Measurements from ENCODE around the gene RPL5. TPM values are rescaled to one million over a fixed set of nuclear protein-coding genes. Genes with fewer than 3 reads are reported as not detected.

The RPL5 gene
- polyA plus RNA-seq, 1 donor from 2014 or later: 1,645 TPM

DNA sequence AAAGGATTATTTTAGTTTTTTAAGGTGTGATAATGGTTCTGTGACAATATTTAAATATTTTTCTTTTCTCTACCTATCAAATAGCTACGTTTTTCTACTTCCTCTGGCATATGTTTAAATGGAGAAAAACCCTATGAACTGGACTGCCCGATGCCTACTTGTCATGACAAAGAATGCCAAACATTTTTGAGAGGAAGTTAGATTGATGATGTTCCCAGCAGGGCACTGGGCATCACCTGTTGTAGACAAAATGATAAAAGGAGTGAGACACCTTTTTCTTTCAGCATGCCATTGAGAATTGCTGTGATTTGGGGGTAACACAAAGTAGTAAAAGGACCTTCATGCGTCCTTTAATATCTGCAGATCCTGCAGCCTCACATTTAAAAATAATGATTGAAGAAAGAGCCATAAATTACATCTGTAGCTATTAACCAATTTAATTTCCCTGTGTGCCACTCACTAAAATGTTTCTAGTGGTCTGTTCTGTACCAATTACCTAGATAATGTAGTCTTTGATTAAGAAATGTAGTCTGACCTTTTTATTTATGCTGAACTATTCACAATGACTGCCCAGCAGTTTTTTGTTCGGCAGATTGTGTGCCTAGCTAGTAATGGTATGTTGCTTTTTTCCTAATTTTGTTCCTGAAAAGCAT is 47.6 kb downstream of the RPL5 start:
- Histone ChIP-seq H3K36me3 (ENCODE audit: insufficient read depth, low read length) (no peaks in the 10 kb centered on the region), H3K9me3 (ENCODE audit: low read length) (no peaks in the 10 kb centered on the region), H3K4me3 (ENCODE audit: low read length) (no peak overlapping the region), H2AFZ (ENCODE audit: low read depth, low read length) (no peak overlapping the region), H3K79me2 (replicated peaks; ENCODE audit: insufficient read depth, low read length) (no peaks in the 10 kb centered on the region), H4K20me1 (ENCODE audit: insufficient read depth) (no peaks in the 10 kb centered on the region), H3K27me3 (ENCODE audit: insufficient read depth, low read depth, low read length) (no peaks in the 10 kb centered on the region), H3K27ac (ENCODE audit: low read length) (no peak overlapping the region), H3K4me2 (ENCODE audit: low read length) (no peak overlapping the region), H3K9me2 (ENCODE audit: insufficient read depth, low read length) (no peaks in the 10 kb centered on the region), H3K9ac (ENCODE audit: low read length) (no peak overlapping the region), H3F3A (ENCODE audit: insufficient read depth, low read length, poor library complexity, severe bottlenecking) (no peaks in the 10 kb centered on the region)
- no peak for TF ChIP-seq MXI1 (conservative IDR thresholded peaks at IDR 0.05; ENCODE audit: poor library complexity, severe bottlenecking)
- TF ChIP-seq, protein P1, sequence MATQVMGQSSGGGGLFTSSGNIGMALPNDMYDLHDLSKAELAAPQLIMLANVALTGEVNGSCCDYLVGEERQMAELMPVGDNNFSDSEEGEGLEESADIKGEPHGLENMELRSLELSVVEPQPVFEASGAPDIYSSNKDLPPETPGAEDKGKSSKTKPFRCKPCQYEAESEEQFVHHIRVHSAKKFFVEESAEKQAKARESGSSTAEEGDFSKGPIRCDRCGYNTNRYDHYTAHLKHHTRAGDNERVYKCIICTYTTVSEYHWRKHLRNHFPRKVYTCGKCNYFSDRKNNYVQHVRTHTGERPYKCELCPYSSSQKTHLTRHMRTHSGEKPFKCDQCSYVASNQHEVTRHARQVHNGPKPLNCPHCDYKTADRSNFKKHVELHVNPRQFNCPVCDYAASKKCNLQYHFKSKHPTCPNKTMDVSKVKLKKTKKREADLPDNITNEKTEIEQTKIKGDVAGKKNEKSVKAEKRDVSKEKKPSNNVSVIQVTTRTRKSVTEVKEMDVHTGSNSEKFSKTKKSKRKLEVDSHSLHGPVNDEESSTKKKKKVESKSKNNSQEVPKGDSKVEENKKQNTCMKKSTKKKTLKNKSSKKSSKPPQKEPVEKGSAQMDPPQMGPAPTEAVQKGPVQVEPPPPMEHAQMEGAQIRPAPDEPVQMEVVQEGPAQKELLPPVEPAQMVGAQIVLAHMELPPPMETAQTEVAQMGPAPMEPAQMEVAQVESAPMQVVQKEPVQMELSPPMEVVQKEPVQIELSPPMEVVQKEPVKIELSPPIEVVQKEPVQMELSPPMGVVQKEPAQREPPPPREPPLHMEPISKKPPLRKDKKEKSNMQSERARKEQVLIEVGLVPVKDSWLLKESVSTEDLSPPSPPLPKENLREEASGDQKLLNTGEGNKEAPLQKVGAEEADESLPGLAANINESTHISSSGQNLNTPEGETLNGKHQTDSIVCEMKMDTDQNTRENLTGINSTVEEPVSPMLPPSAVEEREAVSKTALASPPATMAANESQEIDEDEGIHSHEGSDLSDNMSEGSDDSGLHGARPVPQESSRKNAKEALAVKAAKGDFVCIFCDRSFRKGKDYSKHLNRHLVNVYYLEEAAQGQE (IDR thresholded peaks at IDR 0.05; ENCODE audit: borderline replicate concordance): no peak
- TF ChIP-seq, protein P2, sequence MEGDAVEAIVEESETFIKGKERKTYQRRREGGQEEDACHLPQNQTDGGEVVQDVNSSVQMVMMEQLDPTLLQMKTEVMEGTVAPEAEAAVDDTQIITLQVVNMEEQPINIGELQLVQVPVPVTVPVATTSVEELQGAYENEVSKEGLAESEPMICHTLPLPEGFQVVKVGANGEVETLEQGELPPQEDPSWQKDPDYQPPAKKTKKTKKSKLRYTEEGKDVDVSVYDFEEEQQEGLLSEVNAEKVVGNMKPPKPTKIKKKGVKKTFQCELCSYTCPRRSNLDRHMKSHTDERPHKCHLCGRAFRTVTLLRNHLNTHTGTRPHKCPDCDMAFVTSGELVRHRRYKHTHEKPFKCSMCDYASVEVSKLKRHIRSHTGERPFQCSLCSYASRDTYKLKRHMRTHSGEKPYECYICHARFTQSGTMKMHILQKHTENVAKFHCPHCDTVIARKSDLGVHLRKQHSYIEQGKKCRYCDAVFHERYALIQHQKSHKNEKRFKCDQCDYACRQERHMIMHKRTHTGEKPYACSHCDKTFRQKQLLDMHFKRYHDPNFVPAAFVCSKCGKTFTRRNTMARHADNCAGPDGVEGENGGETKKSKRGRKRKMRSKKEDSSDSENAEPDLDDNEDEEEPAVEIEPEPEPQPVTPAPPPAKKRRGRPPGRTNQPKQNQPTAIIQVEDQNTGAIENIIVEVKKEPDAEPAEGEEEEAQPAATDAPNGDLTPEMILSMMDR (IDR thresholded peaks at IDR 0.05; ENCODE audit: poor library complexity, severe bottlenecking): no peak
- TF ChIP-seq EP300 (conservative IDR thresholded peaks at IDR 0.05; ENCODE audit: poor library complexity, severe bottlenecking): no peak
- TF ChIP-seq RAD21 (conservative IDR thresholded peaks at IDR 0.05): no peak
- TF ChIP-seq SMC3 (conservative IDR thresholded peaks at IDR 0.05; ENCODE audit: poor library complexity): no peak
- TF ChIP-seq TAF1 (IDR thresholded peaks at IDR 0.05; ENCODE audit: low read depth): no peak
- TF ChIP-seq POLR2AphosphoS5 (IDR thresholded peaks at IDR 0.05): no peak
- no peak for TF ChIP-seq EZH2 (IDR thresholded peaks at IDR 0.05; ENCODE audit: borderline replicate concordance, insufficient read depth, low read length, poor library complexity, severe bottlenecking)

DNA sequence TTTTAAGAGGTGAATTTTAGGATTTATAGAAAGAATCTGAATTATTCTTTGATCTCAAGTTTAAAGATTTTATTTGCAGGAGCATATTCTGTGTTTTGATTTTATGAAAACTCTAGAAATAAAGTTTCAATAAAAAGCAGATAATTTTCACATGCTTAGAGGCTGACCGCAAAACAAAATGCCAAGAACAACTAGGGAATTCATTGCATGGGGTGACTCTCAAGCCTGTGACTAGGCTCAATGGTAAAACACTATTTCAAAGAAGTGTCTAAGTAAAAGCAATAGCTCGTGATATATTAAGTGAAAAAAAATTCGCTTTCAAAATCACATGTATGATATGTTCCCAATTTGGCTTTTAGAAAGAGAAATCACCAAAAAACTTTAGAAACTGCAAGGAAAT is 49.6 kb downstream of the RPL5 start:
- H3K9ac ChIP-seq (ENCODE audit: low read length): no peak overlapping the region
- H3K9me3 ChIP-seq (ENCODE audit: low read length): no peaks in the 10 kb centered on the region
- no peak overlapping the region for H3K4me3 ChIP-seq (ENCODE audit: low read length)
- no peaks in the 10 kb centered on the region for H3F3A ChIP-seq (ENCODE audit: insufficient read depth, low read length, poor library complexity, severe bottlenecking)
- no peak overlapping the region for H3K4me2 ChIP-seq (ENCODE audit: low read length)
- H3K27ac ChIP-seq (ENCODE audit: low read length): no peak overlapping the region
- H3K36me3 ChIP-seq (ENCODE audit: insufficient read depth, low read length): no peaks in the 10 kb centered on the region
- no peaks in the 10 kb centered on the region for H3K79me2 ChIP-seq (replicated peaks; ENCODE audit: insufficient read depth, low read length)
- H4K20me1 ChIP-seq (ENCODE audit: insufficient read depth): no peaks in the 10 kb centered on the region
- H3K27me3 ChIP-seq (ENCODE audit: insufficient read depth, low read depth, low read length): no peaks in the 10 kb centered on the region
- no peak for TF ChIP-seq RAD21 (conservative IDR thresholded peaks at IDR 0.05)
- TF ChIP-seq TAF1 (IDR thresholded peaks at IDR 0.05; ENCODE audit: low read depth): no peak
- TF ChIP-seq, protein P2 (IDR thresholded peaks at IDR 0.05; ENCODE audit: poor library complexity, severe bottlenecking): no peak
- TF ChIP-seq, protein P1 (IDR thresholded peaks at IDR 0.05; ENCODE audit: borderline replicate concordance): no peak
- no peak for TF ChIP-seq SMC3 (conservative IDR thresholded peaks at IDR 0.05; ENCODE audit: poor library complexity)
- TF ChIP-seq EP300 (conservative IDR thresholded peaks at IDR 0.05; ENCODE audit: poor library complexity, severe bottlenecking): no peak
- TF ChIP-seq EZH2 (IDR thresholded peaks at IDR 0.05; ENCODE audit: borderline replicate concordance, insufficient read depth, low read length, poor library complexity, severe bottlenecking): no peak
- TF ChIP-seq MXI1 (conservative IDR thresholded peaks at IDR 0.05; ENCODE audit: poor library complexity, severe bottlenecking): no peak
- no peak for TF ChIP-seq POLR2AphosphoS5 (IDR thresholded peaks at IDR 0.05)
- no peaks in the 10 kb centered on the region for H3K9me2 ChIP-seq (ENCODE audit: insufficient read depth, low read length)
- no peak overlapping the region for H2AFZ ChIP-seq (ENCODE audit: low read depth, low read length)

All from neural cell (in vitro differentiated cells).